GM19395 (cell line): ENCODE data around the gene RASSF4.

Experiments
- ATAC-seq: cut with Tn5 transposase; IDR thresholded peaks from one replicate; pipeline ENCODE4 v1.9.1; 2021; ENCODE audit warnings: mild to moderate bottlenecking, moderate library complexity; ENCODE audit not compliant: unreplicated experiment

Gene RASSF4

DNA sequence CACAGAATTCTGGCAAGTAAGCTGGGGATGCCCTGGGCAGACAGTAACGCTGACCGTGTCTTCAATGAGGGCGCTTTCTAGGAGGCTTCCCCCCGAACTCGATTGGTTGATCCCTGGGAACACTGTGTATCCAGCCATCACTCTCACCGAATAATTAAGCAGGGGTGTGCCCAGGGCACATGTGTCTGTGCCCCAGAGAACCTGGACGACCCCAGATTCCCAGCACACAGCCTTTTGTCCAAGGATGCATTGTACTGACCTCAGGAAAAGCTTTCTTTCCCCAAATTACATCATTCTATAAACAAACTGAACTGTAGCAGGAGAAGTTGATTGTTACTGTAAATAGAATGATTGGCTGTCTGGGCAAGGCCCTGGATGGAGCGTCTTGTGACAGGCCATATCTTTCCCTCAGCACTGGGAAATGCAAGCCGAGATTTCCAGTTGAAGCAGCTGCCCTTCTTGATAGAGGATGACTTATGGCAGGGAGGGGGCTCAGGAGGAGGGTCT lies 25.6 kb downstream of the RASSF4 start:
- ATAC-seq, result no peak

DNA sequence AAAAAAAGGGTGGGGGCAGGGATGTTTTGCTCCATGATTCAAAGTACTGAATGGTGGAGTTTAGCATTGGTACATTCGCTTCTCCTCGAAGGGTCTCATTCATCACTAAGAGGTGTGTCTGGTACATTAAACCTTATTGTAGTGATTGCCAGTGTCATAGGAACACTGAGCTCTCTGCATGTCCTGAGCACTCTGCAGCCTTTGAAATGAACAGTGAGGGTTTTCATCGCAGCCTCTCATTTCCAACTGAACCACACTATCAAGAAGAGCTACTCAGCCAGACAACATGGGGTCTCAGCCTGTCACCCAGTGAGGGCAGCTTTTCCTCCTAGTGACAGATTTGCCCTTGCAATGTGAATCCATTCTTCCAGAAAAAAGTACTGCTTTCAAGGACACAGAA lies 26.6 kb downstream of the RASSF4 start:
- ATAC-seq, result no peak

DNA sequence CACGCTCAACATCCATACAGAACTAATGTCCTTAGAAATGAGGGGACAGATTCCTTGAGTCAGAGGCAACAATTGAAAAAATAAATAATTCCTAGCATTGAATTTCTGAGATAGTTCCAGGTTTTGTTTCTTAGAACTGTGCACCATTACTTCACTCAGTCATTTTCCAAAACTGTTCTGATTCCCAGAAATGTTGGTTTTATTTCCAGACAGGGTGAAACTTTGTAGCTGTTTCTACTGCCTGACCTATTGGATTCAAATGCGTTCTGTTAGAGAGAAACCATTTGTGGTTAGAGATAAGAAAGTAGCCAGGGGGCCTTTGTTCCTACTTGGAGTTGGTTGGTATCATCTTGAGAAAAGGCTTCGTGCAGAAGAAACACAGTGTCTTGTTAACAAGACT lies 27.1 kb downstream of the RASSF4 start:
- ATAC-seq, result no peak

DNA sequence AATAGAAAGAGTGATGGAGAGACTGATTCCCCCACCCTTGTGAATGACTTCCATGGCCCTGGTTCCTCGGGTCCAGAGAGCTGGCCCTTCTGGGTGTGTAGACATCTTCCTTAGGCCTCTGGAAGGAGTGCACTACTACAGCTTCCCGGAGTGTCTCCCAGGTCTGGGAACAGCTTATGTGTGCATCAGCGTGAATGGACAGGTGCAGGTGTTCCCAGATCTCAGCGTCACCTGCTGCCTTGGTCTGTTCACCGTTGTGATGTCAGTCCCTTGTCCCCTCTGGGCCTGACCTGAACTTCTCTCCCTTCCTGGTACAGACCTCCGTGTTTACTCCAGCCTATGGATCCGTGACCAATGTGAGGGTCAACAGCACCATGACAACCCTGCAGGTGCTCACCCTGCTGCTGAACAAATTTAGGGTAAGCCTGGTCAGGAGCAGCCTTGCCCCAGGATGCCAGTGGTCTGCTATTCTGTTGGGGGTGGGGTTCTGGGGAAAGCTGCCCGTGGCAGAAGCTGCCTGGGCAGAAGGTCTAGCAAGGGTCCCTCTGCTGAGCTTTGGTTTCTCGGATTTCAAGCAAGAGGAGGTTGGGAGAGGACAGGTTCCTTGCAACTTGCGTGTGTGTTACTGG lies 29.5 kb downstream of the RASSF4 start:
- no peak for ATAC-seq

DNA sequence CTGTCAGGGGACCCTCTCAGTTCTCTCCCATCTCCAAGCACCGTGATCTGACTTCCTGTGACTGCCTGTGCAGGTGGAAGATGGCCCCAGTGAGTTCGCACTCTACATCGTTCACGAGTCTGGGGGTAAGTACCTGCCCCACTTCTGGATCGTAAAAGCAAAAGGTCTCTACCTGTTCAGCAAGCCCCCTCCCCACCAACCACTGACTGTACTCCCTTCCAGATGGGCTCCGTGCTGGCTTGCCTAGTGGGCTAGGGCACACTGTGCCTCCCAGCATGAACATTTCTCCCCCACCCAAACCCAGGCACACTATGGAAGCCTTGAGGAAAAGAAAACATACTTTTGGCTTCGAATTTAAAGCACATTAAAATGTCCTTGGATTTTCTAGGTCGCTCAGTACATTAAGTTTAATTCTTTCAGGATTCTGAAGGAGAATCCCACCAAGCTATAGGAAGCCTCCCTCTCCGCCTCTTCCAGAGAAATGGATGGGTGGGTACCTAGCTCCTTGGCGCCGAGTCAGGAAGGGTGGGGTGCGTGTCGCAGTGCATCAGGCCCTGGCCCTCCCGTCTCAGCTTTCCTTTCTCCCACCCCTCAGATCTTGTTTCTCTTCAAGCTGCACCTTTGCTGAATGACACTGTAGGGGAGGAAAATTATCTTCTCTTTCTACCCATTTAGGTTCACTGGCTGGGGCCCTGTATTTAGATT lies 30.1 kb downstream of the RASSF4 start:
- no peak for ATAC-seq

DNA sequence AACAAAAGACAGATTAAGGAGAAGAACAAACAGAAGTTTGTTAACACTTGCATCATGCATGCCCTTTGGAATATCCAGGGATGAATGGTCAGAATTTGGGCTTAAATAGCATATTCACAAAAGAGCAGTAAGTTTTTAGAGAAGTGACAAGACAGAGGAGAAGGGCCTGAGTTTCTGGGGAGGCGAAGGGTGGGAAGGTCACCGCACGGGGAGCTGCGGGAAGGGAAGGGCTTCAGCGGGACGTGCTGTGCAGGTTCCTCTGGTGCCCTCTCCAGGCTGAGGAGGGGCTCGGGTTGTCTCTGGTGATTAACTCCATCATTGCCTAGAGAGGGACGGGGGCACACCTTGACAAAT lies 30.7 kb downstream of the RASSF4 start:
- ATAC-seq, result no peak

DNA sequence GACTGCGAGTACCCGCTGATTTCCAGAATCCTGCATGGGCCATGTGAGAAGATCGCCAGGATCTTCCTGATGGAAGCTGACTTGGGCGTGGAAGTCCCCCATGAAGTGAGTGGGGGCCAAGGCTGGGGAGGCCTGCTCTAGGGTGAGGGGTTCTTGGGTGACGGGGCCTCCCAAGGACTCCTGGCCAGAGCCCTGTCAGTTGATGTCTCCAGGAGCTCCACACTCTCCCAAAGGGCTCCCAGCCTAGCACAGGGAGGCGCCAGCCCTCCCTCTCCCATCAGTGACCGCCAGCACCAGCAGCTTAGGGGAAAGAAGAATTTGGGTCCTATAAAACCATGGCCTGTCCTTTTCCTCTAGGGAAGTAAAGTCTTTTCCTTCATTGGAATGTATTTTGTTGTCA lies 31.4 kb downstream of the RASSF4 start:
- ATAC-seq, result no peak

DNA sequence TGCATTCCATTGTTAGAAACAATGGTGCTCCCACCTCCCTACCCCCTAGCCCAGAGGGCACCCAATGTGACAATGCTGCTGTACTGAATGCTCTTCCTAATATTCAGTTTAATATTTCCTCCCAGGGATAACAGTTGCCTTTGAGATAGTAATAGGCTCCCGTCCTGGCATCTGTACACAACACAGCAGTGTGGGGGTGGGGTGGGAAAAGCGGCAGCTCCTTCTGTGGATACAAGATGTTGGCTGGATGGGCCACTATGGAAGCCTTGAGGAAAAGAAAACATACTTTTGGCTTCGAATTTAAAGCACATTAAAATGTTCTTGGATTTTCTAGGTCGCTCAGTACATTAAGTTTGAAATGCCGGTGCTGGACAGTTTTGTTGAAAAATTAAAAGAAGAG lies 32.0 kb downstream of the RASSF4 start:
- no peak for ATAC-seq

DNA sequence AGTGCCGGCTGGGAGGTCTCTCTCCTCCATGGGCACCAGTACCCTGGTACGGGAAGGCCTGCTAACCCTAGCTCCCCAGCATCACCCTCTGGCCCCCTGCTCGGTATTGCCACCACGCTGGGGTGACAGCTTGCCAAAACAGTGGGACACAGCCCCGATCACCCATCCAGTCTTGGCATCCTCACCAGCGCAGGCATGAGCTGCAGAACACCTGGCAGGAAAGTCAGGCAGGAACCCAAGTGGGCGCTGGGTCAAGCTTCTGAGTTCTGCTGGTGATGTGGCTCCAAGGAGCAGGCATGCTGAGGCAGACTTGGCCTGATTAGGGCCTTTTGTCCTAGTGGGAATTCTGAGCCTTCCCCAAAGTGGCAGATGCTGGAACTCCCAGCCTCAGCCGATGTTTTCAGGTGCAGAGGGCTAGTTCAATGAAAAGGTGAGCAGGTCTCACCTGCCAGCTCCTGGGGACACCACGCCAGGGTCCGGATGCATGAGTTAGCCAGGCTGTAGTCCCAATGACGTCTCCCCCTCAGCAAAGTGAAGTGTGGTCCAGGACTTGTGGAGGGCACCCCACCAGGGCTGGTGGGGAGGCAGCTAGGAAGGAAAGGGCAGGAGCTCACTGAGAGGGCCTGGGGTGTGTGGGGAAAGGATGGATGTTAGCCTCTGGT lies 32.6 kb downstream of the RASSF4 start:
- ATAC-seq, result no peak

DNA sequence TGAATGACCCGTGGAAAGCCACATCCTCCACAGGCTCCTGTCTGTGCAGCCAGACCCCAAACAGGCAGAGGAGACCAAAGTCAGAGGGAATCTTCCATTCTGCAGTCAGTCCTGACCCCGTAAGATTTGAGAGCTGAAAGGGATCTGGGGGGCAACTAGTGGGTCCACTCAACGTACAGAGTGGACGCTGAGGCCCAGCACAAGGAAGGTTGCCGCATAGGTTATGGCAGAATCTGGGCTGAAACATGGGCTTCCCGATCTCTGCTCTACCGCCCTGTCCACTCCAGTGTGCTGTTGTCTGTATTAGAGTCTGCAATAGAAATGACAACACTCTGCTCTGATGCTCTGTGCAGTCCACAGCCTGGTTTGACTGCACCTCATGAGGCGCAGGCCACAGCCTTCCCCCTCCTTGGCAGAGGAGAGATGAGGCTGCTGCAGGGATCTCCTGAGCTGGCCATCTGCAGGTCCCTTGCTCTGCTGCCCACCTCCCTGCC lies 33.2 kb downstream of the RASSF4 start:
- no peak for ATAC-seq

DNA sequence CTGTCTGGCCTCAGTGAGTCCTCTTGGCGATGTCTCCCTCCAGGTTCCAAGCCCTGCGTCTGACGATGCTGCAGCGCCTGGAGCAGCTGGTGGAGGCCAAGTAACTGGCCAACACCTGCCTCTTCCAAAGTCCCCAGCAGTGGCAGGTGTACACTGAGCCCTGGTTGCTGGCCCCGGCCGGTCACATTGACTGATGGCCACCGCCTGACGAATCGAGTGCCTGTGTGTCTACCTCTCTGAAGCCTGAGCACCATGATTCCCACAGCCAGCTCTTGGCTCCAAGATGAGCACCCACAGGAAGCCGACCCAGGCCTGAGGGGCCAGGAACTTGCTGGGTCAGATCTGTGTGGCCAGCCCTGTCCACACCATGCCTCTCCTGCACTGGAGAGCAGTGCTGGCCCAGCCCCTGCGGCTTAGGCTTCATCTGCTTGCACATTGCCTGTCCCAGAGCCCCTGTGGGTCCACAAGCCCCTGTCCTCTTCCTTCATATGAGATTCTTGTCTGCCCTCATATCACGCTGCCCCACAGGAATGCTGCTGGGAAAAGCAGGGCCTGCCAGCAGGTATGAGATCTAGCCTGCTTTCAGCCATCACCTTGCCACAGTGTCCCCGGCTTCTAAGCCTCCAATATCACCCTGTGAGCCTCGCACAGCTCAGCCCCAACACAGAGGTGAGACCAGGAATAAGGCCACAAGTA lies 33.8 kb downstream of the RASSF4 start:
- no peak for ATAC-seq

DNA sequence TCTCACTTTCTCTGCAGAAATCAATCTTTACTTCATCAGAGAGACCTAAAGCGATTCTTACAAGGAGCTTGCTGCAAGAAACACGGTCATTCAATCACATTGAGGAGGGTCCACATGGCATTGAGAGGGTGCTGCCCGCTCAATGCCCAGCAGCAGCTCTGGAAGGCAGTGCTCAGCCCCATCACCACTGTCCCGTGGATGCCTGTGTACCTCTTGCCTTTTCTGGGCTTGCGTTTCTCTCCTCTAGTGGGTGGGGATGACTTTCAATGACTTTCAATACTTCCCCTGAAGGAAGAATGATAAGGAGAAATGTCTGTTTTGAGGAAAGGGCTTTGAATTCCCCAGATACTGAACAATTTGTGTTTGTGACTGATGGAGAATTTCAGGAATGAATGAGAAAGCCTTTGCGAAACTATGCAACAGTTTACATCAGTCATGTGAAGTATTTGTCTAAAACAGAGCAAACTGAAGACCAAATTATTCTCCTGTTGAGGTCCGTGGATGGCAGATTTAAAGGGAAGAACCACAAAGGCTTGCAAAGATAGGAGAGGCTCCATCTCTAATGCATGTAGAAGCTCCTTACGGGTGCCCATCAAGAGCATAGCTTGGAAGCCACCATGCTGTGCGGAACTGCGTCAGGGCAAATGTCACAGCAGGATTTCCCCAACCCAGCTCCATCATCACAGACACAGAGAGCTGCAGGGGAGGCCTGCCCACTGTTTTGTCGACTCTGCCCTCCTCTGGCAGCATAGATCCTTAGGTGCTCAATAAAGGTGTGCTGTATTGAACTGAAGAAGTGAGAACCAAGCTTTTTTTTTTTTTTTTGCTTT lies 34.5 kb downstream of the RASSF4 start:
- no peak for ATAC-seq

DNA sequence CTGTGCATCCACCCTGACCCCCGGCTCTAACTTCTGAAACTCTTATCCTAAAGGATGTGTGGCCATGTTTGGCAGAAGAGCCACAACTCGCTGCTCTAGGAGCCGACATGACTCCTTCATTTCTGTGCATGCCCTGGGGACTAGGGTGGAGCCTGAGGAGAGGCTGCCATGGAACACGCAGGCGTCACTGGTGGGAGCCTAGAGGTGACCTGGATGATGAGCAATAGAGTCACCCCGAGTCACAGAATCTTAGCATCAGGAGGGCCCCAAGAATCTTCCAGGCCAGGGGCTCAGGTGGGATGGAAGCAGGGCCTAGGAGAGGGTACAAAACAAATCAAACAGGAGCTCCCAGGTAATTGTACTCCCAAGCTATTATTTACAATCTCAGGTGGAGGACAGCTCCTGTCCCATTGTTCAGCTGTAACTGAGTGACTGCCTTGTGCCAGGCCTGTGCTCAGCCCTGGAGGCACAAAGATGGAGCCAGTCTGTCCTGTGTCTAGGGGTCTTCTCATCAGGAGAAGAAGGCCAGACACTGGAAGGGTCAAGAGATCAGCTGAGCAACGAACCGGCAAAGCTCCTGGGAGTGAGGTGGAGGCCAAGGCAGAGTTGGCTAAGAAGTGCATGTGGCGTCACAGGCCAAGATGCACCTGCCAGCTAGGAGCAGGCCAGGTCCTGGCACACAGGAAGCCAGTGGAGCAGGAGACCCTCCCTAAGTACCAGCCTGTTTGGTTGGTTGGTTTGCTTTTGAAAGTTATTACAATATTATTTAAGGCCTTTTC lies 35.3 kb downstream of the RASSF4 start:
- no peak for ATAC-seq

DNA sequence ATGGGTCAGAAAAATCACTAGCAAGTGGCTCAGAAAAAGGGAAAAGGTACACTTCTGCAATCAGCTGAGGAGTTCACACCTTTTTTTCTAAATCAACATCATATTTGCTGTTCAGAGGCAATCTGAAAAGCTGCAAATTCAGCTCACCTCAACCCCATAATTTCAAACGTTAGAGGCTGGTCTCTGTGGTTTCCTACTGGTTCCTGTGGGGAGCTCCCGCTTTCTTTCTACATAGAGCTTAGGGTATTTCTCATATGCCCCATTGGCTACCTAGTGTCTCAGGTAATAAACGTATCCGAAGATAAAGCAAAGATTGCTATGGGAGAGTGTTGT lies 35.9 kb downstream of the RASSF4 start:
- no peak for ATAC-seq

DNA sequence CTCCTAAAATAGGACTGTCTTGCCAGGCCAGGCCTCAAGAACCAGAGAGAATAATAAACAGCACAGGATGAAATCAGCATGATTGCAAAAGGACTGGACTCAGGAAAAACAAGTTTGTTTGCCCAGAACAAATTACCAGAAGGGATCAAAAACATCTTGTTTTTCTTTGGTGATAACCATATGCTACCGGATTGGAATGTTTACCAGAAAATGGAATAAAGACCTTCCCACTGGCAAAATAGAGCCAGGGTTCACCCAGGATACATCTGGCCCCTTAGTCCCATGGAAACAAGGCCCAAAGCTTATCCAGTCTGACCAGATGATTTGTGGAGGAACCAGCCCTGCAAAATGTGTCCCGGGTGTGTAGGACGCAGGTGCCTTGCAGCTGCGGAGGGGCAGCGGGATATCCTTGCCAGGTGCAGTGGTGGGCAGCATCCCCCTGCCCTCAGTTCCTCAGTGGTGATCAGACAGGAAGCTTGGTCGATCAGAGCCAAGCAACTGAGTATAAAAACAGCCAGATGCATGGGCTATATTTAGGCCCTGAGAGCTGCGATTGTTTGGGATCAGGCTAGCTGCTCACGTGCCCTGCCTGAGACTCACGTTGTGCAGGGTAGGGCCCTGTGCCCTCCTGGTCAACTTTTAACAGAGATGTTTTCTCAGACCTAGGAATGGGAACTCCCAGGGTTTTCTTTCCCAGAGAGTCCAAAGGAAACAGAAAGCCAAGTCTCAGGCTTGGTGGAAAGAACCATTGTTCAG lies 36.5 kb downstream of the RASSF4 start:
- no peak for ATAC-seq

DNA sequence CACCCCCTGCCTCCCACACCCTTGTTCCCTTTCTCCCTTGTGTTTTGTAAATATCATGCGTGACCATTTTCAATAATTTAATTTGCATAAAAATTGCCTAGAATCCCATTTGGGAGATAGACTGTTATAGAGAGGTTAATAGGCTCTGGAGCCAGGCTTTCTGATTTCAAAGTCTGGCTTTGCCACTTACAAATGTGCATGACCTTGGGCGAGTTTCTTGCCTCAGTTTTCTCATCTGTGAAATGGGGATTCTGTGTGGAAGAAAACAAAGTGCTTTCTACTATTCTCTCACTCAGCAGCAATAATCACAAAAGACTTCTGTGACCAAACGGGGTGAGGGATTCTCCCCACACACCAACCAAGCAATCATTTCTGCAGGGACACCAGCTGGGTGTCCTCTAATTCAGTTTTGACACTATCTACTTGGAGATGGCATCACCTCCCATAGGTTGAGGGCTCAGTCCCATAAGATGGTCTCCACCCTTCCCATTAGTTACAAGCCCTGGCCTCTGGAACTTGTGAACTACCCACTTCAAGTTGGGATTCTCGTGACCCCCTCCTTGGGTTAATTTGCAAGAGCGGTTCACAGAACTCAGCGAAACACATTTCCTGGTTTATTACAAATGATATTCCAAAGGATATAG lies 37.6 kb downstream of the RASSF4 start:
- ATAC-seq, result no peak

DNA sequence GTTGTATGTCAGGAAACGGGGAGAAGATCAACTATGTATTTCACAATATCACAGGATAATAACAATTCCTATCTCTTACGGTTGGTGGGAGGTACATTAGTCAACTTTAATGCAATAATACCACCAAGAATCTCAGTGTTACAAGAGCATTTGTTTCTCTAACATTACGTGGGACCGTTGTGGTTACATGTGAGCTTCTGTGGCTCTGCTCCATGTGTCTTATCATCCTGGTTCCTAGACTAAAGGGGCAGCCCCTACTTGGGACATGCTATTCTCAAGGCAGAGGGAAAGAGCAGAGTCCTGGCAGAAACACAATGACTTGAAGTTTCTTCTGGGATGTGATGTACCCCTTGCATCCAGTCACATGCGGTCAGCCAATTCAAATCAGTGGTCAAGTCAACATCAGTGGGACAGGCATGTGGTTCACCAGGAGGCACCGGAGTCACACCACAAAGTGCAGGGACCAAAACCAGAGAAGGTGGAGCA lies 38.6 kb downstream of the RASSF4 start:
- ATAC-seq, result no peak

DNA sequence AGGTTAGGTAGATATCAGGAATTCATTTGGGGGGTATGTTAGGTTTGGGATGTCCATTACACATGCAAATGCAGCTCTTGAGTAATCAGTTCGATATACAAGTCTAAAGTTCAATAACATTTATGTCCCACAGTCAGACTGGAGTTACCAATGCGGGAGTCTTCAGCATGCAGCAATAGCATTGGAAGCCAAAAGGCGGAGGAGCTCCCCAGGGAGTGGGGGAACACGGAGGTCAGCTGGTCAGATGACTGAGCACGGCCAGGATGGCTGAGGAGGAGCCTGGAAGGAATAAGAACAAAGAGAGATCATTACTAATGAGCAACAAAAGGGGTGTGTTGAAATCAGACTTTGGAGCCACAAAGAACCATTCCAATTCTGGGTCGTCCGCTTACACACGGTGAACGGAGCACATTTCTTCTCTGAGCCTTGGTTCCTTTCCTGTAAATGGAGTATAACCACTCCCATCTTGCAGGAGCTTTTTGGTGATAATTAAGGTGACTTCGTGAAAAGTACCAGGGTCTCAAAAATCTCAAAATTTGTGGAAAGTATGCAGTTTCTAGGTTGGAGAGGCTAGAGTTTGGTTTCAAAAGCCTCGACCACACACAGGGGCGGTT lies 40.6 kb downstream of the RASSF4 start:
- no peak for ATAC-seq
